AG04450 (cell line): ENCODE measurements around the gene MIEN1. TPM values are rescaled to one million over a fixed set of nuclear protein-coding genes. Genes with fewer than 3 reads are reported as not detected.

ENCODE experiments used
- CTCF ChIA-PET: fragments of 300-600, 350-600 bp; formaldehyde crosslinking; extraction: SDS; loops from one replicate; lab custom pipeline; 2022; ENCODE audit warnings: antibody characterized with exemption, inconsistent platforms; lab: Charles Lee
- POLR2A ChIA-PET: fragments of 350-600 bp; formaldehyde crosslinking; extraction: SDS; loops from one replicate; lab custom pipeline; 2021; ENCODE audit warnings: antibody characterized with exemption, inconsistent platforms; lab: Yijun Ruan, JAX
- DNase-seq: peaks from one replicate; pipeline ENCODE4 v3.0.0-alpha.2; 2011; ENCODE audit warnings: low read depth, low spot score
- H3K27ac ChIP-seq: one replicate; pipeline ENCODE4 v1.5.1; 2012; ENCODE audit warnings: low read depth, low read length, control low read depth
- H3K27me3 ChIP-seq: one replicate; pipeline ENCODE4 v1.6.0; 2012; ENCODE audit warnings: low read length; ENCODE audit not compliant: control insufficient read depth, insufficient read depth
- H3K4me3 ChIP-seq: 2 replicates; pipeline ENCODE4 v1.5.1; 2011; ENCODE audit warnings: mild to moderate bottlenecking, low read depth, low read length, control low read depth
- H3K9me3 ChIP-seq: 2 replicates; pipeline ENCODE4 v1.5.1; 2012; ENCODE audit warnings: low read length; ENCODE audit not compliant: control insufficient read depth, insufficient read depth
- CTCF ChIP-seq: IDR thresholded peaks from 2 replicates; pipeline ENCODE4 v1.5.1; 2011; ENCODE audit warnings: low read depth, low read length, control low read depth, inconsistent platforms
- polyA plus RNA-seq: library from polyadenylated mRNA; depleted of rRNA; stranded (reverse); fragments of >200 nt; gene quantifications from 2 replicates; pipeline ENCODE4 v1.2.3, GENCODE V29; 2011

MIEN1 gene
- polyA plus RNA-seq, 1 experiment: 31.9 TPM

GRCh38 chr17:39703913-39704312, 26.4 kb downstream of the MIEN1 start:
- CTCF ChIA-PET: interaction anchor here (2.7 kb wide), 1 partner anchor 26 kb away, joined by 20 read pairs; the partner anchor contains the start of gene MIEN1
- H3K27me3 ChIP-seq: no peaks in the 10 kb centered on the region
- H3K27ac ChIP-seq: no peak overlapping the region
- no peaks in the 10 kb centered on the region for H3K9me3 ChIP-seq
- no peak overlapping the region for H3K4me3 ChIP-seq
- no peak for DNase-seq
- POLR2A ChIA-PET: interaction anchor here (1.2 kb wide), 1 partner anchor 27 kb away, joined by 3 read pairs; the partner anchor contains the start of gene MIEN1
- TF ChIP-seq CTCF: no peak

- Histone ChIP-seq H3K9me3 (no peaks in the 10 kb centered on the region), H3K4me3 (no peak overlapping the region), H3K27ac (no peak overlapping the region), H3K27me3 (no peaks in the 10 kb centered on the region)
- ChIA-PET CTCF (interaction anchor here (2.7 to 3.8 kb wide), 2 partner anchors 27 kb away, joined by 15 to 20 read pairs; partner anchors contain the start of gene MIEN1), POLR2A (interaction anchor here (1.2 kb wide), 1 partner anchor 27 kb away, joined by 3 read pairs; the partner anchor contains the start of gene MIEN1)
- DNase-seq: no peak
- TF ChIP-seq CTCF: no peak
These were observed 27.1 kb downstream of the MIEN1 start for GRCh38 chr17:39702901-39703893.

- ChIA-PET CTCF (interaction anchor here (0.6 to 3.8 kb wide), 3 partner anchors 28 to 81 kb away, joined by 3 to 15 read pairs (median 9); partner anchors contain the start of gene MIEN1), POLR2A (no interaction called here)
- H3K27me3 ChIP-seq: no peaks in the 10 kb centered on the region
- TF ChIP-seq CTCF: no peak
- no peak for DNase-seq
- H3K9me3 ChIP-seq: no peaks in the 10 kb centered on the region
- peak overlapping the region; percentile 77 for H3K4me3 ChIP-seq
- H3K27ac ChIP-seq: no peak overlapping the region
These were observed 28.4 kb downstream of the MIEN1 start for GRCh38 chr17:39701784-39702422.

GRCh38 chr17:39701012-39701783, 29.1 kb downstream of the MIEN1 start:
- no peaks in the 10 kb centered on the region for H3K9me3 ChIP-seq
- no peak for DNase-seq
- no peak overlapping the region for H3K27ac ChIP-seq
- H3K4me3 ChIP-seq: peak overlapping the region; percentile 77
- no peaks in the 10 kb centered on the region for H3K27me3 ChIP-seq
- CTCF ChIA-PET: interaction anchor here (2.3 to 3.8 kb wide), 2 partner anchors 29 to 80 kb away, joined by 9 to 15 read pairs; partner anchors contain the start of gene MIEN1
- POLR2A ChIA-PET: interaction anchor here (1.8 kb wide), 1 partner anchor 29 kb away, joined by 9 read pairs; the partner anchor contains the start of gene MIEN1
- no peak for TF ChIP-seq CTCF
